Ramos (cell line): ENCODE measurements around the gene UCHL5.
"Not testable (repeated sequence)": the region's sequence is repeated elsewhere in the genome, so short reads cannot be mapped to it uniquely, and the experiment has no call there.

ENCODE experiments used
- in situ Hi-C: fragments of 300-500 bp; cut with MboI; formaldehyde crosslinking; loops from one replicate; pipeline ENCODE4 v1.14.3; 2022; ENCODE audit warnings: low sequenced_read_pairs; ENCODE audit not compliant: unreplicated experiment

UCHL5 gene

GRCh38 chr1:193068013-193068412 lies 8.9 kb upstream of the UCHL5 start:
- in situ Hi-C loops, result loop anchor here (25.0 kb wide), 1 partner anchor 456 kb away; no protein-coding TSS in a partner anchor

DNA sequence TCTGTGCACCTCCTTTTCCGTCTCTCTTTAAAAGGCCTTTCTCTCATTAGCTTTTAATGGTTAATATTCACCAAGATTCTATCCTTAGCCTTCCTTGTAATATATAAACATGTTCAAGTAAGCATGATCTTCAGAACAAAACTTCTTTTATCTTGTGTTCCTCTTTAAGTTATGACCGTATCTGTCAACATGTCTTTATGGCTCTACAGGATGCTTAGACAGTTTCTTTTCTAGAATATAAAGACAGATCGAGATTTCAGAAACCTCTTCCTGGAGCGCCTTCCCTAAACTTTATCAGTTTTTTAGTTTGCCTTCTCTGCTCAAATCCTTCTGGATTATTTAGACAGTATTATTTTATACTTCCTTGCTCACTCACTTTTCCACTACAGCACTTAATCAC lies 7.4 kb upstream of the UCHL5 start:
- in situ Hi-C loops, result loop anchor here (25.0 kb wide), 1 partner anchor 454 kb away; no protein-coding TSS in a partner anchor

GRCh38 chr1:193065954-193066353 lies 6.8 kb upstream of the UCHL5 start:
- in situ Hi-C loops, result loop anchor here (25.0 kb wide), 1 partner anchor 454 kb away; no protein-coding TSS in a partner anchor

DNA sequence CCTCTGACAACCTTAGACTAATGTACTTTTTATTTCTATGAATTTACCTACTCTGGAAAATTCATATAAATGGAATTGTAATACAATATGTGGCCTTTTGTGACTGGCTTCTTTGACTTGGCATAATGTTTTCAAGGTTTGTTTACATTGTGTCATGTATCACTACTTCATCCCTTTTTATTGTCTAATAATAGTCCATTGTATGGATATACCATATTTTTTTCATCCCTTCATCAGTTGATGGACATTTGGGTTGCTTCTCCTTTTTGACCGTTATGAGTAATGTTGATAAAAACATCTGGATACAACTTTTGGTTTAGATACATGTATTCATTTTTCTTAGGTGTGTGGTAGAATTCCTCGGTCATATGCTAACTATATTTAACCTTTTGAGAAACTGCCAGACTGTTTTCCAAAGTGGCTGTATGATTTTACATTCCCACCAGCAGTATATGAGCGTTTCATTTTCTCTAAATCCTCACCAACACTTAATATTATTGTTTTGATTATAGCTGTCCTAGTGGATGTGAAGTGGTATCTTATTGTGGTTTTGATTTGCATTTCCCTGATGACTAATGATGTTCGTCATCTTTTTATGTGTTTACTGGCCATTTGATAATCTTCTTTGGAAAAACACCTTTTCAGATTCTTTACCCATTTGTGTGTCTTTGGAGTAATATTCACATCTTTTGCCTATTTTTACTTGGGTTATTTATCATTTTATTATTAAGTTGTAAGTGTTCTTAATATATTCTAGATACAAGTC lies 3.7 kb upstream of the UCHL5 start:
- in situ Hi-C loops, result loop anchor here (25.0 kb wide), 1 partner anchor 451 kb away; no protein-coding TSS in a partner anchor

DNA sequence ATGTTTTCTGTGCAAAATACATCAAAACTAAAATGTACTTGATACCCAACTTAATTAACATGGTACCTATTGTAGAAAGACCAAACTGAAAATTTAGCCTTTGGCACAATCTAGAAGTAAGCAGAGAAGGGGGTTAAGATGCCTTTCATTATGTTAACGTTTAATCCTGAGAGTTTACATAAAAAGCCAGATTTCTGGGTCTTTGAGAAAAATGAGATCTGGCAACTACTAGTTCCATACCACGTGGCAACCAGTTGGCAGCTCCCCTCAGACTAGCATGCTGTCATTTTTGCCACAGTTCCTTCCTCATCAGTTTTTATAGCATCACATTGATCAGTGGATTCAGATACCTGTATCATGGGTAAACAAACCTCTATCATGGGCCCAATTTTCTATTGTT lies 1.8 kb upstream of the UCHL5 start:
- in situ Hi-C loops, result loop anchor here (25.0 kb wide), 1 partner anchor 449 kb away; no protein-coding TSS in a partner anchor

GRCh38 chr1:193060406-193060805 lies 1.2 kb upstream of the UCHL5 start:
- in situ Hi-C loops, result loop anchor here (25.0 kb wide), 1 partner anchor 448 kb away; no protein-coding TSS in a partner anchor

DNA sequence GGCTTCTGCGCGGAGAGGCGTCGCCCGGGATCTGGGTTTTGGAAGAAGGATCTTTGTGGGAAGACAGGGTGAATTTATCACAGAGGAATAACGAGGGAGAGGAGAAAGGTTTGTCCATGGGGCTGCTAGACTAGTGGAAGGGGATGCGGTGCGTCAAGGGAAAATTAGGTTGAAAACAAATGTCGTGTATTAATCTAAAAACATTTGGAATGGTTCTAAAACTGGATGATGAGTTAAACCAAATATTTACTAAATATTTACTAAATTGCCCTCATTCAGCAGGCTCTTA lies 899 bp upstream of the UCHL5 start:
- in situ Hi-C loops, result loop anchor here (25.0 kb wide), 1 partner anchor 448 kb away; no protein-coding TSS in a partner anchor

DNA sequence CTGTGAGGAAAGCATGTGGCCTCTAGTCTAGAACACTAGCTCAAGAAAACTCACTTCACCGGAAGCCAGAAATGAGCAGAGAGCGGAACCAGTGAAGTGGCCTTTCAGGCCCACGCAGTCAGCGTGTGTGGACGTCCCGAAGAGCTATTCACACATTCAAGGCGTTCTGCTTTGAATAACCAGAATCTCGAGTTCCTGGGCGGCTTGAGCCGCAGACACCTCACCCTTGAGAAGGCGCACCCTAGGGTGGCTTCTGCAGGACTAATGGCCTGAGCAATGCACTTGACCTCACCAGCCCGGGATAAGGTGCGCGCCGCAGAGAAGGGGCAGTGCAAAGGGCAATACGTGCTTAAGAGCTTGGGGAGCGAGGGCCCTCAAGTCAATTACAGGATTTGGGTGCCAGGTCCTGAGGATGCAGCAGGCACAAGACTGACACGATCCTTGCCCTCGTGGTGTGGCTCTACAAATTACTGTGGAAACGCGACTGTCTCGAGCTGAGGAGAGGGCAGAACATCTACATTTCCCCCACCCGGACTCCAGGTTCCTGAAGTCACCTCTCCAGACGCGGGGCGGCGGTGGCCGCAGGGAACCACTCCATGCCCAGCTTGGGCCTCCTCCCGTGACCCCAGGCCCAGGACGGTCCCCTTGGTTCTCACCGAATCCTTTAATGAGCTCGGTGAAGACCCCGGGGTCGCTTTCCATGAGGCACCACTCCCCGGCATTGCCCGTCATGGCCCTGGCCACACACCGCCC lies 455 bp downstream of the UCHL5 start:
- in situ Hi-C loops, result loop anchor here (25.0 kb wide), 1 partner anchor 446 kb away; no protein-coding TSS in a partner anchor

DNA sequence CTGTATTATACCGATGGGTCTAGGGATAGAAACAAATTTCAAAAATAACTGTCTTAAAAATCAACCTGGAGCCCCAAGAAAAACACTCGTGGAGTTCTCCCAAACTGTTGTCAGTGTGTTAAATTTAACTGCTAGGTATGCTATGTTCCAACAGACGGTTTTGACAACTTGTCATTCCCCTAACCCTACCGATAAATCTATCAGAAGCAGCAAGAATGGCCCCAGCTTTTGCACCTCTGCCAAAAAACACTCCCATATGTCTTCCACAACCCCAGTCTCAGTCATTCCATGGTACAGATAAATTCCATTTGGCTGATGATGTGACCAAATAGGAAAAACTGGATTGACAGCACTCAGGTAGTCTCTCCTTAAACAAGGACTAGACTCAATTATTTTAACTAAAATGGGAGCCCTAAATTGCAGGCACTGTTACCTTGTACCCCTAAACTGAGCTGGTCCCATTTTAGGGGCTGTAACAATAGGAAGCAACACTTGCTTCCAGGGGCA lies 4.9 kb downstream of the UCHL5 start:
- in situ Hi-C loops, result loop anchor here (25.0 kb wide), 1 partner anchor 442 kb away; no protein-coding TSS in a partner anchor

DNA sequence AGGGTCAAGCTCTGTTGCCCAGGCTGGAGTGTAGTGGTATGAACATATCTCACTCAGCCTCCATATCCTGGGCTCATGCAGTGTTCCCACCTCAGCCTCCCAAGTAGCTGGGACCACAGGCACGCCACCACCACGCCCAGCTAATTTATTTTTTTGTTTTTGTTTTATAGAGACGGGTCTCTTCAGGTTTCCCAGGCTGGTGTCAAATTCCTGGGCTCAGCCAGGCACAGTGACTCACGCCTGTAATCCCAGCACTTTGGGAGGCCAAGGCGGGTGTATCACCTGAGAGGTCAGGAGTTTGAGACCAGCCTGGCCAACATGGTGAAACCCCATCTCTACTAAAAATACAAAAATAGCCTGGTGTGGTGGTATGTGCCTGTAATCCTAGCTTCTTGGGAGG lies 10.2 kb downstream of the UCHL5 start:
- in situ Hi-C loops, result not testable (repeated sequence)

DNA sequence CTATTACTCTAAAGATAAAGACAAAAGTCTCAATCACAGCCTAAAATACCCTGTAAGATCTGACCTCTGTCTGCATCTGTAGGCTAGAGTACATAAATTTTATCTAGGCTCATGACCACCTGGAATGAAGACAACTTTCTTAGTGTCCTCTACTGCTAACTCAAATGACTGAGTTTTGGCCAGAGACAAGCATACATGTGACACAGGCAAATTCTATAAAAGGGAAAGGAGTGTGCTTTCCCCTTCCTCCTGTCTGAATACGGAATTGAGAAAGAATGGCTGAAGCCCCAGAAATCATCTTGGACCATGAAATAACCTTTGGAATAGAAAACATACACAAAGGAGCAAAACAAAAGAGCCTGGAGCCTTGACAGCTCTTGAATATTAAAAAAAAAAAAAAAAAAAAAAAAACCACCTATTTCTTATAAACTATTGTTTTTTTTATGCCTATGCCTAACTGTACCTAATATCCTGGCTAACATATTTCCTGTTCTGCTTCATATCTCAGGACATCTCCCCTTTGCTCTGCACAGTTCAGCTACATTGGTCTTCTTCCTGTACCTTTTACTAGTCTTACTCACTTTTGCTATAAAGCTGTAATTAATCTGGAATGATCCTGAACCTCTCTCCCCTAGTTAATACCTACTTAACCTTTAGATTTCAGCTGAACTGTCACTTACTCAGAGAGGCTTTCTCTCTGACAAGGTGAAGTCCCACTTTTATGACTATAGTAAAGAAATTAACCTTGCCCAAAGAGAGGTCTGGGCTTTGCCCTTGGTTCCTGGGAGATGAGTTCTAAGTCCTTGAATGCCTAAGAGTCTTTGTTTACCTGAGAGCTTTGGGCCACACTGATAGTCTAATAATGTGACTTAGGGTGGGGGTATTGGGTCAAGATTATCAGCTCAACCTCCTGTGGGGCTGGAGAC lies 16.1 kb downstream of the UCHL5 start:
- in situ Hi-C loops, result no loop called here

GRCh38 chr1:193040011-193040410 lies 19.1 kb downstream of the UCHL5 start:
- in situ Hi-C loops, result no loop called here

- in situ Hi-C loops, result no loop called here
These were observed 22.7 kb downstream of the UCHL5 start for GRCh38 chr1:193036337-193037047.

DNA sequence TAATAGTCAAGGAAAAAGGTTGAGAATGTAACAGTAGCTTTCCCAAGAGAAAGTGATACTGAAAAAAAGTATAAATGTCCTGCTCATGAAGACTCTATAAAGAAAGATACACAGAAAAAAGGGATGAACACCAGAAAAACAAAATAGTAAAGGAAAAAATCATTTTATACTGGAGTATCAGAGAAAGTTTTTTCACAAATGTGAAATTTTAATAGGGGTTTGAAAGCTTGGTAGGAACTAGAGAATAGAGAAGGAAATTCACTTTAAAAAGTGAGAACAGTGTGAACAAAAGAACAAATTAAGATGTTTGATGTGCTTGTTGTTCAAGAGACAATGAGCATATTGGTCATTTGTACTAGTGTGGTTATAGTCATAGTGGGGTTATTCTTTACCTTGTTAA lies 25.6 kb downstream of the UCHL5 start:
- in situ Hi-C loops, result no loop called here

DNA sequence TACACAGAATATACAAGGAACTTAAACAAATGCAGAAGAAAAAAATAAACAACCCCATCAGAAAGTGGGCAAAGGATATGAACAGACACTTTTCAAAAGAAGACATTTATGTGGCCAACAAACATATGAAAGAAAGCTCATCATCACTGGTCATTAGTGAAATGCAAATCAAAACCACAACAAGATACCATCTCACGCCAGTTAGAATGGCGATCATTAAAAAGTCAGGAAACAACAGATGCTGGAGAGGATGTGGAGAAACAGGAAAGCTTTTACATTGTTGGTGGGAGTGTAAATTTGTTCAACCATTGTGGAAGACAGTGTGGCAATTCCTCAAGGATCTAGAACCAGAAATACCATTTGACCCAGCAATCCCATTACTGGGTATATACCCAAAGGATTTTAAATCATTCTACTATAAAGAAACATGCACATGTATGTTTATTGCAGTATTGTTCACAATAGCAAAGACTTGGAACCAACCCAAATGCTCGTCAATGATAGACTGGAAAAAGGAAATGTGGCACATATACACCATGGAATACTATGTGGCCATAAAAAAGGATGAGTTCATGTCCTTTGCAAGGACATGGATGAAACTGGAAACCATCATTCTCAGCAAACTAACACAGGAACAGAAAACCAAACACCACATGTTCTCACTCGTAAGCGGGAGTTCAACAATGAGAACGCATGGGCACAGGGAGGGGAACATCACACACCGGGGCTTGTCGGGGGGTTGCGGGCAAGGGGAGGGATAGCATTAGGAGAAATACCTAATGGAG lies 26.3 kb downstream of the UCHL5 start:
- in situ Hi-C loops, result not testable (repeated sequence)

- in situ Hi-C loops, result no loop called here
These were observed 27.7 kb downstream of the UCHL5 start for GRCh38 chr1:193031431-193031830.

- in situ Hi-C loops, result no loop called here
These were observed 28.9 kb downstream of the UCHL5 start for GRCh38 chr1:193030280-193030679.

DNA sequence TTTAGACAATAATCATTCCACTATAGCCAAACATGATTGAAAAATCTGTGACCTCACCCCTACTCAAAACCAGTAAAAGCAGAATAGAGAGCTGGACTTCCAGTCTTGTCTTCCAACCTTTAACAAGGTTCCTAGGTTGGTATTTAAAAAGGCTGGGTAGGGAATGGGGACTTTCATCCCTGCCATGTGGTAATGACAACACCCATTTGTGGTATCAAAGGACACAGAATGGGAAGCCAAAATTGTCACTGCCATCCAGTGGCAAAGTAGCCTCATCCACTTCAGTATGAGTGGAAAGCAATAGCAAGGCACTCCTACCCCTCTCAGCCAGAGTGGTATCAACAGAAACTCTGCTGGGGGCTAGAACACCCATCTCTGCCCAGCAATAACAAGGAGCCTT lies 33.9 kb downstream of the UCHL5 start:
- in situ Hi-C loops, result no loop called here
